HG03442 (cell line): ENCODE results near the gene HIVEP2.

Experiments
- ATAC-seq: cut with Tn5 transposase; IDR thresholded peaks from one replicate; pipeline ENCODE4 v1.9.1; 2021; ENCODE audit warnings: mild to moderate bottlenecking, moderate library complexity; ENCODE audit not compliant: unreplicated experiment

Gene HIVEP2

GRCh38 chr6:142712231-142712630 is 232.7 kb downstream of the HIVEP2 start:
- ATAC-seq, result no peak

GRCh38 chr6:142708651-142709050 is 236.3 kb downstream of the HIVEP2 start:
- ATAC-seq, result no peak

GRCh38 chr6:142707255-142707654 is 237.7 kb downstream of the HIVEP2 start:
- ATAC-seq, result no peak

- no peak for ATAC-seq
Measured at GRCh38 chr6:142706210-142706609, 238.8 kb downstream of the HIVEP2 start.

GRCh38 chr6:142705054-142705453 is 239.9 kb downstream of the HIVEP2 start:
- no peak for ATAC-seq

GRCh38 chr6:142702501-142703460 is 242.2 kb downstream of the HIVEP2 start:
- no peak for ATAC-seq
